ENCODE measurements around the gene ALG10B.
"Not testable (repeated sequence)": the region's sequence is repeated elsewhere in the genome, so short reads cannot be mapped to it uniquely, and the experiment has no call there.

Gene ALG10B

GRCh38 chr12:38316391-38317129 lies at the start of gene ALG10B:
Gene ALG10B, plus strand, starts transcription at chr12:38316774. Its CDS starts 120 bp downstream, at chr12:38316894.
- peak; percentile 91 for DNase-seq

- DNase-seq, result no peak
Measured at GRCh38 chr12:38268612-38269011, 48.0 kb upstream of the ALG10B start.

DNA sequence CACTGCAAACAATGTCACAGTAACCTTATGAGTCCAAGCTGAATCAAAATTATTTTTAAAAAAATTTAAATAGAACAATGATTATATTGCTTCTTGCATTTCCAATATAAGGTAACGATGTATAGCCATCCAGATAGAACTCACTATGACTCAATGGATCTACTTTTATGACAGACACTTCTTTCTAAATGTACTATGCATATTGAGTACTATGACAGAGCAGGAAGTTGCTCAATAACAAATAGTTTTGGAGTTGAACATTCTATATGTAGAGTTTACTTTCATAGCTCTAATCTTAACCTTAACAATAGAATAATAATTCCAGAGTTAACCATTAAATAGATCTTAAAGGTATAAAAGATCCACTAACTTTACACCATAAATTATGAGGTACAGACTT lies 46.7 kb upstream of the ALG10B start:
- no peak for DNase-seq

DNA sequence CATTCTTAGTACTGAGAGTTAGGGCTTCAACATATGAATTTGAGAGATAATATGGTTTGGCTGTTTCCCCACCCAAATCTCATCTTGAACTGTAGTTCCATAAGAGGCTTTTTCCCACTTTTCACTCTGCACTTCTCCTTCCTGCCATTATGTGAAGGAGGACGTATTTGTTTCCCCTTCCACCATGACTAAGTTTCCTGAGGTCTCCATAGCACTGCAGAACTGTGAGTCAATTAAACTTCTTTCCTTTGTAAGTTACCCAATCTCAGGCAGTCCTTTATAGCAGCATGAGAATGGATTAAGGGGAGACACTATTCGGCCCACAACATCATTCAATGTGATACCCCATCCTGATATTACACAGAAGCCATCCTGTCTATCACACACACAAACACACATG lies 36.8 kb upstream of the ALG10B start:
- DNase-seq, result no peak

- no peak for DNase-seq
Measured at GRCh38 chr12:38282886-38283285, 33.7 kb upstream of the ALG10B start.

DNA sequence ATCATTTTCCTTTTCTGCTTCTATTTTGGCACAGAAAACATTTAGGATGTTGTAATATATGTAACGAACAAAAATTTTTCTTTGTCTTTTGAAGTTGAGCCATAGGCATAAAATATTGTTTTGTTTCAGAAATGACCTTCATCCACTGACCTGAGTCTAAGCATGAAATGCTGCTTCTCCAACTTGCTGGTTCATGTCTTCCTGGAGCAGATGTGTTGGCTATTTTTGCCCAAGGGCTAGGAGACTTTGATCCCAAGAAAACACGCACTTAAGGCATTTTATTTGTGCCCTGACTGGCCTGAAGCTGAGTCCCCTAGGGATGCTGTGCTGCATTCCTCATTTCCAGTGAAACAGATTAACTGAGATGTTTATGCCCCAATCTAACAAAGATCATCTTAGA lies 27.2 kb upstream of the ALG10B start:
- no peak for DNase-seq

DNA sequence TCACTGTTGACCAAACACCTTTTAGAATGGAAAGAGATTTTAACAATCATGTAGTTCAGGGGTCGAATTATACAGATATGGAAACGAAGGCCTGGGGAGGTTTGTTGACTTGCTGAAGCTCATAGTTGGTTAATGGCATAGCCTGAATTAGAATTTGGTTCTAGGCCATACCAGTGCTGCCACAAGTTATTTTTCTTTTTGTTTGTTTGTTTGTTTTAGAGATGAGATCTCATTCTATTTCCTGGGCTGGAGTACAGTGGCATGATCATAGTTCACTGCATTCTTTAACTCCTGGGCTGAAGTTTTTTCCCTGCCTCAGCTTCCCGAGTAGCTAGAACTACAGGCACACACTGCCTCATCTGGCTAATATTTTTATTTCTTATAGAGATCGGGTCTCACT lies 25.4 kb upstream of the ALG10B start:
- DNase-seq, result no peak

GRCh38 chr12:38302972-38303371 lies 13.6 kb upstream of the ALG10B start:
- not testable (repeated sequence) for DNase-seq

DNA sequence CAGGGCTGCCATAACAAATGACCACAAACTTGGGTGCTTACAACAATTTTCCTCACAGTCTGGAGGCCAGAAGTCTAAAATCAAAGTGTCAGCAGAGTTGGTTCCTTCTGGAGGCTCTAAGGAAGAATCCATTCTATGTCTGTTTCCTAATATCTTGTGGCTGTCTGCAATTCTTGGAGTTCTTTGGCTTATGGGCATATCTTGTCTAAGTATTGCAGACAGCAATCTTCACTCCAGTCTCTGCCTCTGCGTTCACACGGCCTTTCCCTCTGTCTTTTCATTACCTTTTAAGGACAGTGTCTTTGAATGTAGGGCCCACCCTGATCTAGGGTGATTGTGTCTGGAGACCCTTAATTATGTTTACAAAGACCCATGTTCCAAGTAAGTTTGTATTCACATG lies 5.4 kb downstream of the ALG10B start:
- not testable (repeated sequence) for DNase-seq

DNA sequence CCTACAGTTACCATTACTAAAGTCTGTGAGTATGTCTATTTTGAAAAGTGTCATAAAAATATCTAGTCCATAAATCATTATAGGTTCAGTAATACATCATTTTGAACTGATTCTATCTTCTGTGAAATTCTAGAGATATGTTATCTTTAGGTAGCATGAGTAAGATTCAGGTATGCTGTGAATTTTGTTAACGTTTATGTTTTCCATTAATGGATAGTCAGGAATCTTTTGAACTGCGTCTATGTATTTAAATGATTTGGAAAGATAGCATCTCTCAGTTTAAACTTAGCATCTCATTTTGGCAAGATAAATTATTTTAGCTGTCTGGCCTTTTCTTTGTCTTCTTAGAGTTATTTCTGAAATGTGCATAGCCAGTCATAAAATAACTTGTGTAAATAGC lies 8.3 kb downstream of the ALG10B start:
- DNase-seq, result no peak

DNA sequence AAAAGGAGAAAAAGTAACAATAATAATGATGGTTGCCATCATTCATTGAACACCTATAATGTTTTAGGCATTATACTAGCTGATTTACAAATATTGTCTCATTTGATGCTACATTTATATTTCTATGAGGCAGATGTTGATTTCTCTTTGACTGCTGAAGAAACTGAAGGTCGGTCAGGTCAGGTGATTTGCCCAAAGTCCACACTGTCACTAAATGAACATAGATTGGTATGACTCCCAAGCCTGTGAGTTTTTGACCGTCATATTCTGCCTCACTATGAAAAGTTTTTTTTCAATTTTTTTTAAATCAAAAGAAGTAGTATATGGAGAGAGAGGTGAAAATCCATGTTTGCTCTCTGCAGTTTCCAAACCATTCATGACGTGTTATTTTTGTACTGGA lies 10.8 kb downstream of the ALG10B start:
- no peak for DNase-seq

- DNase-seq, result no peak
Measured at GRCh38 chr12:38328306-38328895, 11.8 kb downstream of the ALG10B start.

DNA sequence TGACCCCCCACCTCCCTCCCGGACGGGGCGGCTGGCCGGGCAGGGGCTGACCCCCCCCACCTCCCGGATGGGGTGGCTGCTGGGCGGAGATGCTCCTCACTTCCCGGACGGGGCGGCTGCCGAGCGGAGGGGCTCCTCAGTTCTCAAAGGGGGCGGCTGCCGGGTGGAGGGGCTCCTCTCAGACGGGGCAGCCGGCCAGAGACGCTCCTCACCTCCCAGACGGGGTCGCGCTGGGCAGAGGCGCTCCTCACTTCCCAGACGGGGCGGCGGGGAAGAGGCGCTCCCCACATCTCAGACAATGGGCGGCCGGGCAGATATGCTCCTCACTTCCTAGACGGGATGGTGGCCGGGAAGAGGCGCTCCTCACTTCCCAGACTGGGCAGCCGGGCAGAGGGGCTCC lies 13.8 kb downstream of the ALG10B start:
- DNase-seq, result not testable (repeated sequence)

- no peak for DNase-seq
Measured at GRCh38 chr12:38332814-38333213, 16.2 kb downstream of the ALG10B start.

DNA sequence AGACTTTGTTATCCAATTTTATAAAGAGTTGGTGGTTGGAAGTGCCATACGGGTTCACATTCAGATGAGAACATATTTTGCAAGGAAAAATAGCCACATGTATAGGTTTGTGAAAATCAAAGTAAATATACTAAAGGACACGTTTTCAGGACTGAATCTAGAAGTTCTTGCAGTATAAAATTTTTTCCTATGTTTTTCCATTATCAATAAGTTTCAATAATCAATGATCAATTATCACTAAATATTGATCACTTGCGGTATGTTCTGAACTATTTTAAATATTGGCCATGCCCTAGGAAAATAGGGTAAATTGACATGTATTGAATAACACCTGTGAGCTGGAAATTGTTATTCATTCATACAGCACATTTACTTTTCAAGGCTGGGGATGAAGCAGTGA lies 25.9 kb downstream of the ALG10B start:
- no peak for DNase-seq

GRCh38 chr12:38343256-38343655 lies 26.7 kb downstream of the ALG10B start:
- not testable (repeated sequence) for DNase-seq

DNA sequence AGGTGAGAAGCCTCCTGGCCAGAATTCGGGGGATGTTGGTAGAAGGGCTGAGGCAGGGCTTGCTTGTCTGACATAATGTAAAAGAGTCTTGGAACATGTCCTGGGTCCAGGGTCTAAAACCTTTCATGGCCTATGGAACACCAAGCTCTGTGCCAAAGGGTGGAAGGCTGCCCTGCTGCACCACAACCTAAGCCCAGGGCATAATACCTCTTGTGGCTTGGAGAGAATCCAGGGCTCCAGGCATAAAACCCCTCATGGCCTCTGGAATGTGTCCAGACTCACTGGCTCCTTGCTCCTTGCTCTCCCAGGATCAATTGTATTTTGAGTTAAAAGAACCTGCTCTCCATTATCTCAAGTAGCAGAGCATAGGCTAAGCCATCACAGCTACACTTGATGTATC lies 27.3 kb downstream of the ALG10B start:
- not testable (repeated sequence) for DNase-seq

- DNase-seq, result no peak
Measured at GRCh38 chr12:38350342-38351174, 34.0 kb downstream of the ALG10B start.

GRCh38 chr12:38351175-38351508 lies 34.6 kb downstream of the ALG10B start:
- not testable (repeated sequence) for DNase-seq

GRCh38 chr12:38367506-38367905 lies 50.9 kb downstream of the ALG10B start:
- no peak for DNase-seq

DNA sequence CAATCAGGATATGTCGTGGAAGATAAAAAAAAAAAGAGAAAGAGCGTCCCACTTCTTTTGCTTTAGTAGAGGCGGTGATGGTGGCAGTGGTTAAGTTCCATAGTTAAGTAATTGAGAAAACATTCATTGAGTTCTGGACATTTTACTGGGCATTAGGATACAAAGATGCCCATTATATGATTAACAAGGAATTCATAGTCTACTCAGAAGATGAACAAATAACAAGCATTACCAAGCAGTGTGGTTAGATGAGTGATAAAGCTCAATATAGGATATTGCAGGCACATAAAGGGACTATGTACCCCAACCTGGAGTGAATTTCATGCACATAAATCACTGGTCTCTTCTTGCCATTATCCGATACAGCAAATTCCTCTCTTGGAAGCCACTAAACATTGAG lies 53.7 kb downstream of the ALG10B start:
- DNase-seq, result no peak

GRCh38 chr12:38373784-38374183 lies 57.2 kb downstream of the ALG10B start:
- DNase-seq, result no peak

DNA sequence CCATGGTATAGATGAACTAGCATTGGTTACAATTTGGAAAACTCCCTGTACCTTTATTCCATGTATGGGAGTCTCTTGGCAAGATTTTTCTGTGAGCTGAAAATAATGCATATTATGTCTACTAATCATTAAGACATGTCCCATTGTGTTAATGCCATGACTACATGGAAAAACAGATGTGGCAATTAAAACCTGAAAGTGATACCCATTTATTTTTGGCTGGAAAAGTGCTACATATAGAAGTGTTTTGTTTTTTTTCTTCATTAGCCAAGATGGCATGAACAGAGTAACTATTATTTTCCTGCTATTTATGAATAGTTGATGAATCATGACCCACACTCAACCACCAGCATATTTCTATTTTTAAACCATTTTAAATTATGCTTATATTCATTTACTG lies 58.2 kb downstream of the ALG10B start:
- no peak for DNase-seq
